Fibroblast of villous mesenchyme (primary cell): ENCODE data around the gene TELO2. TPM values are rescaled to one million over a fixed set of nuclear protein-coding genes. Genes with fewer than 3 reads are reported as not detected.

Experiments
- DNase-seq: peaks from one replicate; pipeline ENCODE4 v3.0.0-alpha.2; 2010; ENCODE audit warnings: low read depth
- H3K4me3 ChIP-seq: 2 replicates; pipeline ENCODE4 v1.5.1; 2011; ENCODE audit warnings: low read depth, mild to moderate bottlenecking, low read length
- CTCF ChIP-seq: IDR thresholded peaks from 2 replicates; pipeline ENCODE4 v1.5.1; 2012; ENCODE audit warnings: low read depth, mild to moderate bottlenecking, low read length; ENCODE audit not compliant: insufficient read depth
- total RNA-seq: library from RNA; depleted of rRNA; stranded (reverse); fragments of >200 nt; gene quantifications from 2 replicates; pipeline ENCODE4 v1.2.3, GENCODE V29; 2012

Gene TELO2
- total RNA-seq, 1 donor: 21.6 TPM

DNA sequence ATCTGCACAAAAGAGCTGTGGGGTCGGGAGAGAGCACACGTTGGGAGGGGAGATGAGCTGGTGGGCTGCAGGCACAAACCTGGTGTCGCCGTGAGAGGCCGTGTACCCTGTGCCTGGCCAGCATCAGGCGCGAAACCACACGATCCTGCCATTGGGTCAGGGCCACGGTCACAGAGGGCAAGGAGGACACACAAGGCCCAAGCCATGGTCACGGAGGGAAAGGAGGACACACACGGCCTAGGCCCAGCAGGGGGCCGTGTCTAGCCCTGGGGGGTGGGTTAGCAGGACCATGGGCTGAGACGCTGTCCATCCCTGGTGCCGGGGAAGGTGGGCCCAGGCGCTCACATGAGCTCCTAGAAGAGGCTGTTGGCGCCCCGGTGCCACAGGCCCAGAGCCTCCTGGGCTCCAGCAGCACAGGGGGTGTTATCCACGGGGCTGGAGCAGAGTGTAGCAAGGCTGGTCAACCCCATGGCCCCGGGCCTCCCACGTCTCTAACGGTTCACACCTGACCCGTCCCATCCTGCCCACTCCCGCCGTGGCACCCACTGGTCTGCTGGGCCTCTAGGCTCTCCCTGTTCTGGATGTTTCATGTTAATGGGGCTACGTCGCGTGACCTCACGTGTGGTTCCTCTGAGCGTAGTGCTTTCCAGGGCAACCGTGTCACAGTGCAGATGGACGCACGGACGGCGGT is 41.3 kb upstream of the TELO2 start:
- no peak overlapping the region for H3K4me3 ChIP-seq
- no peak for DNase-seq
- TF ChIP-seq CTCF: no peak

DNA sequence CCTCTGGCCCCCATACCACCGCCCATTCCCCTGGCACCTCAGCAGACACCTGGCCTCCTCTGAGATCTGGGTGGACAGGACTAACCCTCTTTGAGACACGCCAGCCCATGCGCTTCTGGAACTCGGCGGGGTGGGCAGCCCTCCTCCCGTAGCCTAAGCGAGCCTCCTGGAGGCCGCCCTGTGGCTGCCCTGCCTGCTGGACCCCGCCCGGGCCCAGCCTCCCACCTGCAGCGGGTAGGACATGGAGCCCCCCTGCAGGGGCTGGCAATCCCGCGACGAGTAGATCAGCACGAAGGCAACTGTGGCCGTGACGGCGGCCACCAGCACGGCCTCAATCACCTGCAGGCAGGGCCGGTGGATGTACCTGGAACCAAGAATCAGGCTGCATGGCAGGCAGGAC is 40.6 kb upstream of the TELO2 start:
- DNase-seq: no peak
- no peak overlapping the region for H3K4me3 ChIP-seq
- TF ChIP-seq CTCF: no peak

DNA sequence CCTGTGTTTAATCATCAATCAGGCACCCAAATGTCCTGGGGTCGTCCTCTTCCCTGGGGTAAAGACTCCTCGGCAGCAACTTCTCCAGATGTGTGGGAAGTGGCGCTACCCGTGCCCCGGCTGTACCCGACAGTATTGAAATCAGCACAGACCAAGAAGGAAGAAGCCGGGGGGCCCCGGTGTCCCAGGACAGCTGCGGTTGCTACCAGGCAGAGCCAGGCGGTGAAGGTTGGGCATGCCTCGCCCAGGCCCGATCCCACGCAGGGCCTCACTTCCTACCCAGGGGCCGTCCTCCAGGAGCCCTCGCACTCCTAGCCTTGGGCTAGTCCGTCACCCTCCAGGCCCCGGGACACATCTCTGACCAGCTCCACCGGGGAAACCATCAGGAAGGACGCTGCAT is 39.8 kb upstream of the TELO2 start:
- no peak for DNase-seq
- no peak for TF ChIP-seq CTCF
- H3K4me3 ChIP-seq: no peak overlapping the region

DNA sequence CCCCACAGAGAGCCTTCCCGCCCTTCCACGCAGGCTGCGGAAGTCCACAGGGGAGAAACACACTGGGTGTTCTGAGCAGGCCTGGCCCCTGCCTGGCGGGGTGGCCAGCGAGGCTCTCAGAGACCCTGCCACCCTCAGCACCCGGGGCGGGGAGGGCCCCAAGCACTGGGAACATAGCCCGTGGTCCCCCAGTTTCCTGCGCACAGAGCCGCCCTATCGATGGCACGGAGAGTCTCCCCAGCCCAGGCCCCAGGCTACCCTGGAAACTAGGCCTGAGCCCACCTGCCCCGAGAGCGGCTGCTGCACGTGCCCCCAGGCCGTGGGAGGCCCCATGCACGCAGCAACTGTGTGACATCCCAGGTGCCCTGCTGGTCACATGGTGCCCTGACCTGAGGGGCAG is 38.6 kb upstream of the TELO2 start:
- H3K4me3 ChIP-seq: no peak overlapping the region
- DNase-seq: no peak
- TF ChIP-seq CTCF: no peak

DNA sequence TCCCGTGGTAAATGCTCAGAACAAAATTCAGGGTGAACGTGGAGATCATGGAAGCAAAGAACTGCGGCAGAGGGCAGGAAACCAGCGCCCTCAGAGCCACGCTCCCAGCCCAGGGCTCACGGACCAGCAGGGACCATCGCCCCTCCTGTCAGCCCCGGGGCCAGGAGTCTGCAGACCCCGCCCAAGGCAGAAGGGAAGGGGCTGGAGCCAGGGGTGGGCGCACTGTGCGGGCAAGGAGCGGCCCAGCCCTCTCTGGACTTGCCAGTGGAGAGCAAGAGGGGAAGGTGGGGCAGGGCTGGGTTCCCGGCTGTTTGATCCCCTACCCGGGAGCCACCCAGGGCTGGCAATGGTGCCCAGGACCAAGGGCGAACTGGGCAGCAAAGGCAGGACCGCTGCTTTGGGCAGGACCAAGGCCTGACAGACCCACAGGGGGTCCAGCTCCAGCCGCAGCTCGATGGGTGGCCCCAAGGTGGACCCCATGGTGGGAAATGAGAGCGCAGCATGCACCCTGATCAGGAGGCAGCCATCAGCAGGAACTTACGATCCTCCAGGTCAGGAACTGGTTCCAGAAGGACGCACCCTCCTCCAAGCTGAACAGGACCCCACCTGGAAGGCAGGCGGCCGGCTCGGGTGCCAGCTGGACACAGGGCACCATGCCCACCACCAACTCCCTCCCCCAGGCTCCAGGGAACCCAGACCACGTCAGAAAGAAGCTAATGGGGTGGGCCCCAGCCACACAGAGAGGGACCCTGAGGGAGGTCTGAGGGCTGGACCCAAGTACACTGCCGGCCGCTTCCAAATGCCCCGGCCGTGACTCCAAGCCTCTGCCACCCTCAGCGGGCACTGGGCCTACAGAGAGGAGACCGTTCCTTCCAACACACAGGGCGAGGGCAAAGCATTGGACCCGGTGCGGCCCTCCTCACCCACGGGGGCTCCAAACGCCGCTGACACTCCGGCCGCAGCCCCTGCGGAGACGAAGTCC is 37.7 kb upstream of the TELO2 start:
- DNase-seq: no peak
- H3K4me3 ChIP-seq: no peak overlapping the region
- no peak for TF ChIP-seq CTCF

GRCh38 chr16:1456951-1457350 is 36.2 kb upstream of the TELO2 start:
- no peak overlapping the region for H3K4me3 ChIP-seq
- no peak for DNase-seq
- TF ChIP-seq CTCF: no peak
